ENCODE data around the gene GPRC5B.

DNA sequence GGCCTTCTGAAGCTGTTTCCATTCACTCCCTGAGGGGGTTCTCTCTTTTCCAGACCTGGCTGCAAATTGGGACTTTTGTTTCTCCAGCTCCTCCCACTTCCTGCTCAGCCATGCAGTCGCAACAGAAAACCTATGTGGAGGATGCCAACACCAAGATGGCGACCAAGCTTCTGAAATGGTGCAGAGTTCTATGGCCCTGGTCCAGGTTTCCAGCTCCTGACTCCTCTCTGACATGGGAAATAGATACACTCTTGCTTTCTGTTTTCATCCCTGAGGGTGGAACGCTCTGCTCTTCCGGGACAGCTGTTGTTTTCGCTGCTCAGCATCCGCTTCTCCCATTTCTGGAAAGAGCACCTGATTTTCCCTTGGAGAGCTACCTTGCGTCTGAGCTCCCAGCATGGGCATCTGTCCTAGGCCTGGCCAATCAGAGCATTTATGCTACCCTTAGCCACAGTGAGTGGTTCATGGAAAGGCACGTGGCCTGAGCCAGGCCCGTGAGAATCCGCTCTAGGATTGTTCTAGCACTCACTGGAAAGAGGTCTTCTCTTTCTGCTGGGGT, 8.1 kb downstream of the GPRC5B start:
- TF ChIP-seq, protein P1, sequence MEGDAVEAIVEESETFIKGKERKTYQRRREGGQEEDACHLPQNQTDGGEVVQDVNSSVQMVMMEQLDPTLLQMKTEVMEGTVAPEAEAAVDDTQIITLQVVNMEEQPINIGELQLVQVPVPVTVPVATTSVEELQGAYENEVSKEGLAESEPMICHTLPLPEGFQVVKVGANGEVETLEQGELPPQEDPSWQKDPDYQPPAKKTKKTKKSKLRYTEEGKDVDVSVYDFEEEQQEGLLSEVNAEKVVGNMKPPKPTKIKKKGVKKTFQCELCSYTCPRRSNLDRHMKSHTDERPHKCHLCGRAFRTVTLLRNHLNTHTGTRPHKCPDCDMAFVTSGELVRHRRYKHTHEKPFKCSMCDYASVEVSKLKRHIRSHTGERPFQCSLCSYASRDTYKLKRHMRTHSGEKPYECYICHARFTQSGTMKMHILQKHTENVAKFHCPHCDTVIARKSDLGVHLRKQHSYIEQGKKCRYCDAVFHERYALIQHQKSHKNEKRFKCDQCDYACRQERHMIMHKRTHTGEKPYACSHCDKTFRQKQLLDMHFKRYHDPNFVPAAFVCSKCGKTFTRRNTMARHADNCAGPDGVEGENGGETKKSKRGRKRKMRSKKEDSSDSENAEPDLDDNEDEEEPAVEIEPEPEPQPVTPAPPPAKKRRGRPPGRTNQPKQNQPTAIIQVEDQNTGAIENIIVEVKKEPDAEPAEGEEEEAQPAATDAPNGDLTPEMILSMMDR (conservative IDR thresholded peaks at IDR 0.05): no peak
- no peak for TF ChIP-seq EZH2 (IDR thresholded peaks at IDR 0.05; ENCODE audit: low read depth)

Measured in PC-9 (cell line).